H1 (cell line): ENCODE results near the gene STIMATE. TPM values are rescaled to one million over a fixed set of nuclear protein-coding genes. Genes with fewer than 3 reads are reported as not detected.

Experiments
- CTCF ChIA-PET: fragments of 300-600 bp; sonication (Branson Sonifier 250); formaldehyde crosslinking; loops from one replicate; lab custom pipeline; 2021; ENCODE audit not compliant: partially characterized antibody; lab: Charles Lee
- POLR2A ChIA-PET: fragments of 300-600 bp; sonication (Branson Sonifier 250); formaldehyde crosslinking; loops from one replicate; lab custom pipeline; 2021; ENCODE audit warnings: inconsistent platforms; ENCODE audit not compliant: partially characterized antibody; lab: Charles Lee
- DNase-seq, 2 experiments: peaks; one replicate each; pipeline versions ENCODE4 v3.0.0 to v3.0.0-alpha.2; 2010 to 2022; ENCODE audit warnings: low spot score in 2 of 2, low read depth in 1 of 2, mixed read lengths in 1 of 2
- FAIRE-seq: peaks from 2 replicates; lab custom pipeline; 2011; peaks lifted over from hg19 to GRCh38; lab: Jason Lieb, UNC
- H2AFZ ChIP-seq: 2 replicates; pipeline ENCODE4 v1.8.1; 2012; ENCODE audit warnings: low read length, inconsistent platforms
- H2AK5ac ChIP-seq: 2 replicates; pipeline ENCODE4 v1.6.1; 2013; ENCODE audit warnings: low read depth, low read length
- H2BK120ac ChIP-seq: replicated peaks from 2 replicates; pipeline ENCODE3; 2013; ENCODE audit warnings: low read depth, low read length, inconsistent platforms
- H2BK12ac ChIP-seq: 2 replicates; pipeline ENCODE4 v1.6.1; 2013; ENCODE audit warnings: low read depth, low read length
- H2BK15ac ChIP-seq: 2 replicates; pipeline ENCODE4 v1.6.1; 2013; ENCODE audit warnings: low read length
- H2BK20ac ChIP-seq: 2 replicates; pipeline ENCODE4 v1.6.1; 2013; ENCODE audit warnings: low read length
- H2BK5ac ChIP-seq: 2 replicates; pipeline ENCODE4 v1.6.1; 2013; ENCODE audit warnings: low read depth, low read length
- H3K14ac ChIP-seq: 2 replicates; pipeline ENCODE4 v1.6.1; 2013; ENCODE audit warnings: inconsistent platforms; ENCODE audit not compliant: insufficient read length
- H3K18ac ChIP-seq: 2 replicates; pipeline ENCODE4 v1.6.1; 2013; ENCODE audit warnings: low read length; ENCODE audit errors: extremely low read depth
- H3K23ac ChIP-seq: 2 replicates; pipeline ENCODE4 v1.6.1; 2013; ENCODE audit warnings: inconsistent platforms; ENCODE audit not compliant: insufficient read length
- H3K23me2 ChIP-seq: 2 replicates; pipeline ENCODE4 v1.6.1; 2013; ENCODE audit warnings: low read depth, low read length
- H3K27ac ChIP-seq: 2 replicates; pipeline ENCODE4 v1.6.1; 2011; ENCODE audit warnings: low read depth, low read length, inconsistent platforms
- H3K27me3 ChIP-seq, 4 experiments: replicated peaks in 1 of 4; 1 replicate in 1 of 4; 2 replicates in 3 of 4; pipeline versions ENCODE4 v1.6.1 to v1.8.1; 2011 to 2013; ENCODE audit warnings: low read length in 3 of 4, mild to moderate bottlenecking in 3 of 4, inconsistent platforms in 2 of 4, mixed read lengths in 2 of 4, moderate library complexity in 1 of 4; ENCODE audit not compliant: control insufficient read depth in 3 of 4, insufficient read depth in 3 of 4; ENCODE audit errors: extremely low read depth in 1 of 4
- H3K36me3 ChIP-seq, 4 experiments: 2 replicates each; pipeline versions ENCODE4 v1.6.1 to v1.8.1; 2011 to 2013; ENCODE audit warnings: mild to moderate bottlenecking in 4 of 4, low read length in 3 of 4, moderate library complexity in 2 of 4, control low read depth in 1 of 4, inconsistent platforms in 1 of 4; ENCODE audit not compliant: insufficient read depth in 4 of 4, control insufficient read depth in 2 of 4
- H3K4ac ChIP-seq: replicated peaks from 2 replicates; pipeline ENCODE3; 2013; ENCODE audit warnings: low read length, low read depth, mixed read lengths, inconsistent platforms; ENCODE audit not compliant: insufficient read length
- H3K4me1 ChIP-seq, 4 experiments: replicated peaks in 1 of 4; 1 replicate in 1 of 4; 2 replicates in 3 of 4; pipeline versions ENCODE4 v1.6.1 to v1.8.1; 2011 to 2013; ENCODE audit warnings: low read length in 3 of 4, inconsistent platforms in 2 of 4, mixed read lengths in 1 of 4; ENCODE audit not compliant: insufficient read depth in 4 of 4, control insufficient read depth in 3 of 4
- H3K4me2 ChIP-seq, 2 experiments: 2 replicates each; pipeline versions ENCODE4 v1.6.1 to v1.8.1; 2011 to 2013; ENCODE audit warnings: low read depth in 2 of 2, low read length in 2 of 2, control low read depth in 1 of 2, inconsistent platforms in 1 of 2, mild to moderate bottlenecking in 1 of 2; ENCODE audit not compliant: insufficient read depth in 1 of 2
- H3K4me3 ChIP-seq, 4 experiments: fragments of 200-600, 300-600 bp in 1 of 4; sonication (generic), shearing (Covaris generic), sonication (Bioruptor Twin) in 1 of 4; 2 replicates each; pipeline versions ENCODE4 v1.5.1 to v1.8.1; 2011 to 2016; ENCODE audit warnings: low read length in 4 of 4, low read depth in 3 of 4, control low read depth in 2 of 4, inconsistent platforms in 2 of 4, mild to moderate bottlenecking in 2 of 4, mixed read lengths in 1 of 4, moderate library complexity in 1 of 4; ENCODE audit not compliant: insufficient read depth in 2 of 4; ENCODE audit errors: extremely low read depth in 1 of 4
- H3K56ac ChIP-seq: replicated peaks from 2 replicates; pipeline ENCODE3; 2013; ENCODE audit warnings: low read depth, mild to moderate bottlenecking, mixed read lengths, low read length, inconsistent platforms; ENCODE audit not compliant: insufficient read length
- H3K79me1 ChIP-seq: 2 replicates; pipeline ENCODE4 v1.6.1; 2013; ENCODE audit warnings: low read depth, low read length, control low read depth
- H3K79me2 ChIP-seq, 2 experiments: 2 replicates each; pipeline versions ENCODE4 v1.6.1 to v1.8.1; 2012 to 2013; ENCODE audit warnings: low read length in 2 of 2, mild to moderate bottlenecking in 2 of 2, inconsistent platforms in 1 of 2; ENCODE audit not compliant: insufficient read depth in 2 of 2, control insufficient read depth in 1 of 2
- H3K9ac ChIP-seq, 4 experiments: replicated peaks in 1 of 4; 1 replicate in 1 of 4; 2 replicates in 3 of 4; pipeline versions ENCODE4 v1.6.1 to v1.8.1; 2011 to 2013; ENCODE audit warnings: low read depth in 3 of 4, low read length in 3 of 4, control low read depth in 2 of 4, mild to moderate bottlenecking in 2 of 4, moderate library complexity in 2 of 4, inconsistent platforms in 1 of 4; ENCODE audit errors: extremely low read depth in 1 of 4
- H3K9me3 ChIP-seq, 2 experiments: 2 replicates each; pipeline versions ENCODE4 v1.6.1 to v1.8.1; 2012 to 2013; ENCODE audit warnings: mild to moderate bottlenecking in 2 of 2, moderate library complexity in 2 of 2, control low read depth in 1 of 2, inconsistent platforms in 1 of 2, low read depth in 1 of 2, low read length in 1 of 2, mixed read lengths in 1 of 2; ENCODE audit not compliant: insufficient read depth in 2 of 2
- H4K20me1 ChIP-seq, 2 experiments: replicated peaks in 1 of 2; 2 replicates each; pipeline versions ENCODE3 to v1.8.1; 2011 to 2013; ENCODE audit warnings: inconsistent platforms in 2 of 2, low read length in 2 of 2, mild to moderate bottlenecking in 1 of 2; ENCODE audit not compliant: insufficient read depth in 2 of 2, control insufficient read depth in 1 of 2
- H4K5ac ChIP-seq: 2 replicates; pipeline ENCODE4 v1.6.1; 2013; ENCODE audit warnings: low read length, low read depth, mixed read lengths, inconsistent platforms; ENCODE audit not compliant: insufficient read length
- H4K8ac ChIP-seq: 2 replicates; pipeline ENCODE4 v1.8.0; 2013; ENCODE audit warnings: mild to moderate bottlenecking, moderate library complexity, low read length, inconsistent platforms; ENCODE audit not compliant: insufficient read depth; ENCODE audit errors: extremely low read depth
- H4K91ac ChIP-seq: replicated peaks from 2 replicates; pipeline ENCODE3; 2013; ENCODE audit warnings: low read length, mixed read lengths, inconsistent platforms; ENCODE audit not compliant: insufficient read length
- ATF3 ChIP-seq: IDR thresholded peaks from 2 replicates; pipeline ENCODE4 v1.6.1; 2011; ENCODE audit warnings: low read depth, mild to moderate bottlenecking, low read length; ENCODE audit not compliant: insufficient read depth
- CREB1 ChIP-seq: IDR thresholded peaks from 2 replicates; pipeline ENCODE4 v1.6.1; 2012; ENCODE audit warnings: inconsistent platforms
- CTBP2 ChIP-seq: IDR thresholded peaks from 2 replicates; pipeline ENCODE4 v1.7.0; 2011; ENCODE audit warnings: borderline replicate concordance, mild to moderate bottlenecking, moderate library complexity, mixed read lengths, low read length; ENCODE audit not compliant: insufficient read depth, insufficient read length
- EZH2 ChIP-seq: fragments of 200-600 bp; sonication (generic); IDR thresholded peaks from 2 replicates; pipeline ENCODE4 v1.7.1; 2012; ENCODE audit warnings: low read depth, mild to moderate bottlenecking, moderate library complexity, low read length, inconsistent platforms; ENCODE audit not compliant: severe bottlenecking
- JUN ChIP-seq: IDR thresholded peaks from 2 replicates; pipeline ENCODE4 v1.6.1; 2011; ENCODE audit warnings: low read depth, mild to moderate bottlenecking, improper control_type of control experiment, low read length
- PHF8 ChIP-seq: fragments of 200-600 bp; sonication (generic); conservative IDR thresholded peaks from 2 replicates; pipeline ENCODE4 v1.7.1; 2012; ENCODE audit warnings: low read depth, mild to moderate bottlenecking, inconsistent platforms, low read length, moderate library complexity
- SAP30 ChIP-seq: fragments of 300-600 bp; sonication (generic); IDR thresholded peaks from 2 replicates; pipeline ENCODE4 v1.7.1; 2012; ENCODE audit warnings: low read length, moderate library complexity, mild to moderate bottlenecking, inconsistent platforms; ENCODE audit not compliant: insufficient read depth, insufficient replicate concordance
- SIRT6 ChIP-seq: IDR thresholded peaks from one replicate; pipeline ENCODE4 v1.7.1; 2012; ENCODE audit warnings: low read length, inconsistent platforms
- SP2 ChIP-seq: IDR thresholded peaks from 2 replicates; pipeline ENCODE4 v1.6.1; 2012; ENCODE audit warnings: mild to moderate bottlenecking, low read length, inconsistent platforms
- TAF7 ChIP-seq: optimal IDR thresholded peaks from 2 replicates; pipeline ENCODE3; 2011; ENCODE audit warnings: low read depth, mild to moderate bottlenecking, inconsistent platforms, low read length, moderate library complexity, borderline replicate concordance
- TCF12 ChIP-seq: IDR thresholded peaks from 2 replicates; pipeline ENCODE4 v1.6.1; 2011; ENCODE audit warnings: low read depth, mild to moderate bottlenecking, low read length
- USF2 ChIP-seq: IDR thresholded peaks from 2 replicates; pipeline ENCODE4 v1.6.1; 2011; ENCODE audit warnings: low read length, improper control_type of control experiment
- WGBS, 2 experiments: shearing (Covaris generic) in 1 of 2; methylation state at CpG; one replicate each; pipeline versions ENCODE4 v1.1.6 to v1.1.7; 2013 to 2015; ENCODE audit warnings: low lambda C conversion rate in 2 of 2, mixed read lengths in 2 of 2, inconsistent platforms in 1 of 2, low coverage in 1 of 2, missing lambda C conversion rate in 1 of 2; ENCODE audit not compliant: insufficient replicate concordance in 2 of 2, insufficient coverage in 1 of 2, insufficient read length in 1 of 2; ENCODE audit errors: extremely low coverage in 1 of 2, missing lambda C conversion rate in 1 of 2; 5-methylcytosine and 5-hydroxymethylcytosine counted together
- polyA plus RNA-seq, 7 experiments: library from polyadenylated mRNA; depleted of rRNA in 3 of 7; stranded (reverse) in 5 of 7; unstranded in 2 of 7; fragments of >200 nt in 5 of 7; fragments of 200-250 nt in 2 of 7; gene quantifications; 1 replicate in 5 of 7; 2 replicates in 1 of 7; 4 replicates in 1 of 7; pipeline versions ENCODE4 v1.2.1 to v1.2.3, GENCODE V29; 2011 to 2013; ENCODE audit warnings: missing spikeins in 2 of 7, mixed read lengths in 2 of 7
- total RNA-seq: library from RNA; stranded (reverse); fragmentation: NEBNext Ultra II Directional; extraction: Animal tissue kit (Norgen Biotek cat#: 25700); gene quantifications from 2 replicates; pipeline ENCODE4 v1.2.1, GENCODE V29; 2021

STIMATE gene
- total and polyA plus RNA-seq, 2 of the 8 experiments (the other 6 are each of a cell fraction or from before 2014, with no cell fraction given) = 17.5 to 22.1 TPM

GRCh38 chr3:52846432-52846965, 50.8 kb downstream of the STIMATE start:
- H3K27ac ChIP-seq = no peak overlapping the region
- WGBS, 2 experiments = 82% methylated on average over 15 of the region's 15 CpGs; no CpG with 5 or more reads in 1 of the 2 experiments
- H3K36me3 ChIP-seq = peaks cover 3 to 12% (median 10%) of the 10 kb centered on the region in 4 experiments; a peak in 7 of 8 replicates
- no peaks in the 10 kb centered on the region for H3K4me1 ChIP-seq
- H2BK12ac ChIP-seq = no peak overlapping the region
- H3K79me1 ChIP-seq = no peaks in the 10 kb centered on the region; the same call in 1 of the 2 replicates
- no peaks in the 10 kb centered on the region for H3K27me3 ChIP-seq
- no peaks in the 10 kb centered on the region for H3K23me2 ChIP-seq
- no peak overlapping the region for H2BK5ac ChIP-seq
- H2AK5ac ChIP-seq = no peak overlapping the region
- no peak overlapping the region for H3K9ac ChIP-seq
- ChIA-PET POLR2A (no interaction called here), CTCF (interaction anchor here (0.6 to 4.2 kb wide), 13 partner anchors 10 to 241 kb away, joined by 3 to 46 read pairs (median 5); partner anchors contain the start of gene MUSTN1)
- no peak overlapping the region for H2BK20ac ChIP-seq
- no peak overlapping the region for H3K23ac ChIP-seq
- no peak overlapping the region for H3K4ac ChIP-seq
- no peak overlapping the region for H4K91ac ChIP-seq
- no peaks in the 10 kb centered on the region for H3K79me2 ChIP-seq
- no peak overlapping the region for H2BK120ac ChIP-seq
- H4K8ac ChIP-seq = no peak overlapping the region
- H3K4me3 ChIP-seq = no peak overlapping the region
- no peak overlapping the region for H3K14ac ChIP-seq
- no peak overlapping the region for H3K56ac ChIP-seq
- FAIRE-seq (no peak), DNase-seq (no peak)
- H3K18ac ChIP-seq = no peak overlapping the region
- H2BK15ac ChIP-seq = no peak overlapping the region
- H3K9me3 ChIP-seq = no peaks in the 10 kb centered on the region
- peaks cover 2 to 3% of the 10 kb centered on the region in 2 experiments for H4K20me1 ChIP-seq
- no peak overlapping the region for H2AFZ ChIP-seq
- no peak overlapping the region for H4K5ac ChIP-seq
- no peak overlapping the region for H3K4me2 ChIP-seq
- no peak for TF ChIP-seq SP2
- TF ChIP-seq PHF8 = no peak
- no peak for TF ChIP-seq CREB1
- no peak for TF ChIP-seq TAF7
- TF ChIP-seq EZH2 = no peak
- no peak for TF ChIP-seq SAP30
- no peak for TF ChIP-seq ATF3
- no peak for TF ChIP-seq SIRT6
- TF ChIP-seq JUN = no peak
- no peak for TF ChIP-seq CTBP2
- no peak for TF ChIP-seq TCF12
- TF ChIP-seq USF2 = no peak
